ENCODE results near the gene TOMM6. TPM values are rescaled to one million over a fixed set of nuclear protein-coding genes. Genes with fewer than 3 reads are reported as not detected.

The TOMM6 gene
- total RNA-seq, 1 experiment from 2014 or later, result 234 TPM

- in situ Hi-C loops (cut with HindIII; ENCODE audit: low pct_unique_long_range_greater_than_20kb, low sequenced_read_pairs), result no loop called here
- DNase-seq (ENCODE audit: low read depth, low spot score) (no peak), ATAC-seq (no peak)
- Histone ChIP-seq H3K27ac (ENCODE audit: low read length) (no peak overlapping the region), H3K36me3 (ENCODE audit: control insufficient read depth, insufficient read depth, low read length) (no peaks in the 10 kb centered on the region), H3K4me3 (ENCODE audit: low read depth in 2 of 2, low read length in 2 of 2) (no peak overlapping the region), H3K9me3 (ENCODE audit: control insufficient read depth, insufficient read depth, low read depth, low read length) (no peaks in the 10 kb centered on the region), H3K27me3 (ENCODE audit: control insufficient read depth, insufficient read depth, low read length) (no peaks in the 10 kb centered on the region), H3K4me1 (ENCODE audit: control insufficient read depth, insufficient read depth, low read length) (peaks cover 9% of the 10 kb centered on the region)
- intact Hi-C loops (cut with micrococcal nuclease; ENCODE audit: unreplicated experiment), result no loop called here
- BruUV-seq (replicated peaks), result no TSS peak
- ChIA-PET CTCF (no interaction called here), POLR2A (no interaction called here)
- TF ChIP-seq REST (IDR thresholded peaks at IDR 0.05; ENCODE audit: insufficient read depth in 1 of 2, low read depth in 2 of 2, low read length in 1 of 2), result no peak
- TF ChIP-seq CTCF (IDR thresholded peaks at IDR 0.05), result no peak
- TF ChIP-seq SIN3A (IDR thresholded peaks at IDR 0.05; ENCODE audit: borderline replicate concordance, insufficient read depth, low read depth, low read length), result no peak
- no peak for TF ChIP-seq TCF7L2 (IDR thresholded peaks at IDR 0.05; ENCODE audit: low read depth, low read length)
- TF ChIP-seq POLR2AphosphoS5 (IDR thresholded peaks at IDR 0.05; ENCODE audit: low read depth, low read length), result no peak
Observed at GRCh38 chr6:41746107-41746506, 41.4 kb upstream of the TOMM6 start.

DNA sequence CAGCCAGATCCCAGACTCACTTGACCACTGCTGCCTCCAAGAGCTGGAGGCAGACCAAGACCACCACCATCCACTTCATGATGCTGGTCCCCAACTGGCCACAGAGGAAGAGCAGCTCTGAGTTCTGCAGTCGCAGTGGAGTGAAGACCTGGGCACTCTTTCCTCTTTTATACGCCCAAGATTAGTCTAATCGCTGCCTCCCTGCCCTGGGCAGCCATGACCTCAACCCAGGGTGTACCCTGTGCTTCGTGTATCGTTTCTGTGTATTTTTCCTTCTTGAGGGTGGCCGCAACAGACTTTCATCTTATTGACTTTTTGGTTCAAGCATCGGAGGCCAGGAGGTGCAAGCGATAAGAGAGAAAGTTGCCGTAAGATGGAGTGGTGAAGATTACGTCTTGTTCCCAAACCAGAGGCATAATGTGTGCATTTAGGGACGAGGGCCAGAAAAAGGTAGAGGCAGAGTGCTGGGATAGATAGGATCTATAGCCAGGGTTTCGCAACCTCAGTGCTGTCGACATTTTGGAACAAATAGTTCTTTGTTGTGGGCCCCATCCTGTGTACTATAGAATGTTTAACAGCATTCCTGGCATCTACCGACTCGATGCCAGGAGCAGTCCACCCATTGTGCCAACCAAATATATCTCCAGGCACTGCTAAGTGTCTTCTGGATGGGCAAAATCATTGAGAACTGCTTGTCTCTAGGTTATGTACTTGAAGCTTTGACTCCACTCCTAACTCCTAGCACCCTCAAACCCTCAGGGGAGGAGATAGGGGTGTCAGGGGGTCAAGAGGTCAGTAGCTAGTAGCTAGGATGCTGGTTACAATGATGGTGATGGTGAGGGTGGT, 40.0 kb upstream of the TOMM6 start, which contains the start of gene PGC:
Gene PGC (minus strand): TSS at position 142 of the 846 bp plus-strand sequence. CDS start 63 bp downstream, at position 79.
- no peak for ATAC-seq
- BruUV-seq (replicated peaks), result no TSS peak
- Histone ChIP-seq H3K4me1 (ENCODE audit: control insufficient read depth, insufficient read depth, low read length) (0 out of 2 replicates have a peak, but pooled peaks cover 4% of the 10 kb centered on the region), H3K36me3 (ENCODE audit: control insufficient read depth, insufficient read depth, low read length) (no peaks in the 10 kb centered on the region), H3K27ac (ENCODE audit: low read length) (no peak within 1 kb of the TSS), H3K27me3 (ENCODE audit: control insufficient read depth, insufficient read depth, low read length) (no peaks in the 10 kb centered on the region), H3K9me3 (ENCODE audit: control insufficient read depth, insufficient read depth, low read depth, low read length) (no peaks in the 10 kb centered on the region), H3K4me3 (ENCODE audit: low read depth in 2 of 2, low read length in 2 of 2) (no peak within 1 kb of the TSS)
- intact Hi-C loops (cut with micrococcal nuclease; ENCODE audit: unreplicated experiment), result no loop called here
- in situ Hi-C loops (cut with HindIII; ENCODE audit: low pct_unique_long_range_greater_than_20kb, low sequenced_read_pairs), result no loop called here
- POLR2A ChIA-PET, result interaction anchor here (0.5 kb wide), 1 partner anchor 231 kb away, joined by 5 read pairs; no protein-coding TSS in a partner anchor
- DNase-seq (ENCODE audit: low read depth, low spot score), result no peak
- CTCF ChIA-PET, result no interaction called here
- no peak for TF ChIP-seq CTCF (IDR thresholded peaks at IDR 0.05)
- no peak for TF ChIP-seq REST (IDR thresholded peaks at IDR 0.05; ENCODE audit: insufficient read depth in 1 of 2, low read depth in 2 of 2, low read length in 1 of 2)
- no peak for TF ChIP-seq TCF7L2 (IDR thresholded peaks at IDR 0.05; ENCODE audit: low read depth, low read length)
- TF ChIP-seq POLR2AphosphoS5 (IDR thresholded peaks at IDR 0.05; ENCODE audit: low read depth, low read length), result no peak
- no peak for TF ChIP-seq SIN3A (IDR thresholded peaks at IDR 0.05; ENCODE audit: borderline replicate concordance, insufficient read depth, low read depth, low read length)
